Placental epithelial cell (primary cell): ENCODE measurements around the gene BLID. TPM values are rescaled to one million over a fixed set of nuclear protein-coding genes. Genes with fewer than 3 reads are reported as not detected.
A peak's percentile ranks its signal among the peaks of the same experiment; 100 is the strongest.

ENCODE experiments used
- small RNA-seq: library from RNA; depleted of rRNA; stranded (forward); fragments of <200 nt; gene quantifications from one replicate; pipeline ENCODE3, GENCODE V24; 2012
- total RNA-seq: library from RNA; depleted of rRNA; stranded (reverse); fragments of >200 nt; gene quantifications from 2 replicates; pipeline ENCODE4 v1.2.3, GENCODE V29; 2012

Gene BLID
- total RNA-seq: 1.6 and 2.7 TPM in 2 replicates

GRCh38 chr11:122115524-122116379 is at the start of gene BLID:
Gene BLID, minus strand, starts transcription at chr11:122116215. Its CDS starts 293 bp downstream, at chr11:122115922.

Small RNAs within 50 kb of the gene (small RNA-seq; reads per million reads assigned to genes)
- gene MIR100 (5,340 reads per million, percentile 100 among the genes with 10 or more reads in this experiment), gene MIR125B1 (4.8 reads per million, percentile 91 among the genes with 10 or more reads in this experiment), gene MIRLET7A2 (13.9 reads per million, percentile 96 among the genes with 10 or more reads in this experiment)
